Liver (tissue), 9 donors: ENCODE measurements around the gene EIF4B. TPM values are rescaled to one million over a fixed set of nuclear protein-coding genes. Genes with fewer than 3 reads are reported as not detected.

ENCODE experiments used
- DNase-seq: peaks from one replicate; pipeline ENCODE4 v3.0.0-alpha.2; 2017; ENCODE audit warnings: low spot score
- H3K27ac ChIP-seq, 2 donors: one replicate each; pipeline ENCODE4 v1.7.0; 2013; ENCODE audit warnings: inconsistent platforms in 2 of 2, low read length in 2 of 2, control low read depth in 1 of 2, low read depth in 1 of 2, mild to moderate bottlenecking in 1 of 2
- H3K27me3 ChIP-seq, 4 donors: one replicate each; pipeline versions ENCODE4 v1.6.1 to v1.7.0; 2013; ENCODE audit warnings: low read length in 3 of 4, inconsistent platforms in 1 of 4, mild to moderate bottlenecking in 1 of 4, moderate library complexity in 1 of 4; ENCODE audit not compliant: control insufficient read depth in 4 of 4, insufficient read depth in 4 of 4
- H3K36me3 ChIP-seq, 4 donors: one replicate each; pipeline versions ENCODE4 v1.6.1 to v1.7.0; 2013; ENCODE audit warnings: low read length in 3 of 4, mild to moderate bottlenecking in 3 of 4, low read depth in 1 of 4, moderate library complexity in 1 of 4; ENCODE audit not compliant: control insufficient read depth in 4 of 4, insufficient read depth in 3 of 4
- H3K4me1 ChIP-seq, 4 donors: one replicate each; pipeline versions ENCODE4 v1.6.1 to v1.7.0; 2013; ENCODE audit warnings: low read length in 3 of 4, mild to moderate bottlenecking in 3 of 4, moderate library complexity in 1 of 4; ENCODE audit not compliant: control insufficient read depth in 4 of 4, insufficient read depth in 4 of 4
- H3K4me3 ChIP-seq, 3 donors: one replicate each; pipeline versions ENCODE4 v1.6.1 to v1.7.0; 2013; ENCODE audit warnings: low read length in 3 of 3, control low read depth in 1 of 3, low read depth in 1 of 3, mild to moderate bottlenecking in 1 of 3
- H3K9ac ChIP-seq, 2 donors: one replicate each; pipeline ENCODE4 v1.7.0; 2013; ENCODE audit warnings: low read length in 2 of 2, mild to moderate bottlenecking in 2 of 2, moderate library complexity in 2 of 2, control low read depth in 1 of 2, low read depth in 1 of 2
- H3K9me3 ChIP-seq, 4 donors: one replicate each; pipeline versions ENCODE4 v1.6.1 to v1.7.0; 2013; ENCODE audit warnings: low read length in 3 of 4; ENCODE audit not compliant: control insufficient read depth in 4 of 4
- EGR1 ChIP-seq, 2 donors: IDR thresholded peaks; 2 replicates each; pipeline ENCODE4 v1.6.1; 2016 to 2018; ENCODE audit warnings: antibody characterized with exemption in 2 of 2, low read depth in 2 of 2
- FOXA1 ChIP-seq: IDR thresholded peaks from 2 replicates; pipeline ENCODE4 v1.6.1; 2016; ENCODE audit warnings: antibody characterized with exemption
- FOXA2 ChIP-seq: IDR thresholded peaks from 2 replicates; pipeline ENCODE4 v1.6.1; 2016; ENCODE audit warnings: antibody characterized with exemption
- GABPA ChIP-seq, 2 donors: IDR thresholded peaks in 1 of 2; conservative IDR thresholded peaks in 1 of 2; 2 replicates each; pipeline ENCODE4 v1.6.1; 2016; ENCODE audit warnings: antibody characterized with exemption in 2 of 2, mild to moderate bottlenecking in 1 of 2, moderate library complexity in 1 of 2
- HNF4A ChIP-seq, 2 donors: conservative IDR thresholded peaks; 2 replicates each; pipeline ENCODE4 v1.6.1; 2016; ENCODE audit warnings: antibody characterized with exemption in 2 of 2, mild to moderate bottlenecking in 2 of 2
- HNF4G ChIP-seq: IDR thresholded peaks from 2 replicates; pipeline ENCODE4 v1.6.1; 2016; ENCODE audit warnings: antibody characterized with exemption
- JUND ChIP-seq, 2 donors: IDR thresholded peaks; 2 replicates each; pipeline ENCODE4 v1.6.1; 2016; ENCODE audit warnings: antibody characterized with exemption in 2 of 2
- NR2F2 ChIP-seq: IDR thresholded peaks from 2 replicates; pipeline ENCODE4 v1.6.1; 2016; ENCODE audit warnings: antibody characterized with exemption
- RAD21 ChIP-seq, 2 donors: IDR thresholded peaks; 2 replicates each; pipeline ENCODE4 v1.6.1; 2016; ENCODE audit warnings: antibody characterized with exemption in 2 of 2, mild to moderate bottlenecking in 2 of 2
- RXRA ChIP-seq, 2 donors: IDR thresholded peaks; 2 replicates each; pipeline ENCODE4 v1.6.1; 2017 to 2018; ENCODE audit warnings: antibody characterized with exemption in 2 of 2, mild to moderate bottlenecking in 1 of 2
- SP1 ChIP-seq: IDR thresholded peaks from 2 replicates; pipeline ENCODE4 v1.6.1; 2018; ENCODE audit warnings: antibody characterized with exemption, mild to moderate bottlenecking
- YY1 ChIP-seq: IDR thresholded peaks from 2 replicates; pipeline ENCODE4 v1.6.1; 2016; ENCODE audit warnings: antibody characterized with exemption, mild to moderate bottlenecking
- WGBS: extraction: QIAGEN DNeasy Blood & Tissue Kit; methylation state at CpG from one replicate; pipeline ENCODE4 v1.1.7; 2013; 5-methylcytosine and 5-hydroxymethylcytosine counted together
- polyA plus RNA-seq, 2 donors: library from polyadenylated mRNA; stranded (reverse) in 1 of 2; unstranded in 1 of 2; fragments of 200-250 nt in 1 of 2; fragments of >200 nt in 1 of 2; fragmentation: Nextera tagmentation in 1 of 2; extraction: Ambion mirVana in 1 of 2; gene quantifications; one replicate each; pipeline versions ENCODE4 v1.2.1 to v1.2.3, GENCODE V29; 2013 to 2015
- total RNA-seq, 2 donors: library from RNA; depleted of rRNA; stranded (reverse); fragments of >200 nt; gene quantifications; one replicate each; pipeline ENCODE4 v1.2.3, GENCODE V29; 2014
- TF ChIP-seq, protein P1 (sequence below): IDR thresholded peaks from 2 replicates; pipeline ENCODE4 v1.6.1; 2016; ENCODE audit warnings: antibody characterized with exemption, mild to moderate bottlenecking
- TF ChIP-seq, protein P2 (sequence below): IDR thresholded peaks from 2 replicates; pipeline ENCODE4 v1.6.1; 2016; ENCODE audit warnings: antibody characterized with exemption
- TF ChIP-seq, protein P3 (sequence below): fragments of 150-350 bp; IDR thresholded peaks from 2 replicates; pipeline ENCODE4 v1.5.1; 2017; ENCODE audit warnings: improper control_type of control experiment, low read depth, low read length; ENCODE audit not compliant: missing input control
- TF ChIP-seq, protein P4 (sequence below): IDR thresholded peaks from 2 replicates; pipeline ENCODE4 v1.6.1; 2016; ENCODE audit warnings: antibody characterized with exemption
- donor health status: healthy.
- donor health status: healthy.
- donor health status: healthy.
- donor health status: healthy.
- donor health status: healthy.

EIF4B gene
- total and polyA plus RNA-seq, 4 donors = 32.1 to 273 (median 169) TPM

DNA sequence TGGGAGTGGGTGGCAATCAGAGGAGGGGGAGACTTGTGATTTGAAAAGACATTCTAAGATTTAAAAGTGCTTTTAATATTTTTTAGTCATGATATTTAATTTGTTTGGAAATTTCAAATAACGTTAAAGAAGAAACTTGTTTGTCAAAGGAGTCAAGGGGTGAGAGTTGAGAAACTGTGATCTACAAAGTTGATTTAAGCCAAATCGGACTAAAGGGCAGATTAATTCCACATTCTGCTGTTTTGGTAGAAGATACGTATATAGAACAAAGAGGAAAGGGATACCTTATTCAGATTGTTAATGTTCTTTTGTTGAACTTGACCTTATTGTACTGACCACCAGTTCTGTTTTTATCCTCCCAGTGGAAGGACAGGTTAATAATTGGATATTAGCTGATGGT, 6.7 kb downstream of the EIF4B start:
- Histone ChIP-seq H3K4me3 (no peak overlapping the region), H3K27ac (peak overlapping the region; percentile 43 to 44), H3K9ac (peak overlapping the region in 1 of 2 donors; percentile 27), H3K9me3 (no peaks in the 10 kb centered on the region), H3K4me1 (peaks cover 16 to 64% (median 54%) of the 10 kb centered on the region in 4 donors), H3K27me3 (no peaks in the 10 kb centered on the region), H3K36me3 (peaks cover 1 to 18% (median 8%) of the 10 kb centered on the region in 4 donors)
- WGBS = 37% methylated on average over 3 of the region's 3 CpGs
- DNase-seq = no peak
- TF ChIP-seq FOXA2 (no peak), EGR1 (IDR thresholded peaks at IDR 0.05; ENCODE audit: low read depth in 2 of 2) (no peak), JUND (IDR thresholded peaks at IDR 0.05) (no peak), RXRA (IDR thresholded peaks at IDR 0.05) (peak; percentile 38 to 67), GABPA (IDR thresholded peaks at IDR 0.05 in 1 of 2, conservative IDR thresholded peaks at IDR 0.05 in 1 of 2) (no peak), YY1 (no peak), FOXA1 (peak; percentile 14), SP1 (peak; percentile 65), RAD21 (IDR thresholded peaks at IDR 0.05) (no peak), HNF4A (conservative IDR thresholded peaks at IDR 0.05) (peak; percentile 44 to 57)
- TF ChIP-seq, protein P1, sequence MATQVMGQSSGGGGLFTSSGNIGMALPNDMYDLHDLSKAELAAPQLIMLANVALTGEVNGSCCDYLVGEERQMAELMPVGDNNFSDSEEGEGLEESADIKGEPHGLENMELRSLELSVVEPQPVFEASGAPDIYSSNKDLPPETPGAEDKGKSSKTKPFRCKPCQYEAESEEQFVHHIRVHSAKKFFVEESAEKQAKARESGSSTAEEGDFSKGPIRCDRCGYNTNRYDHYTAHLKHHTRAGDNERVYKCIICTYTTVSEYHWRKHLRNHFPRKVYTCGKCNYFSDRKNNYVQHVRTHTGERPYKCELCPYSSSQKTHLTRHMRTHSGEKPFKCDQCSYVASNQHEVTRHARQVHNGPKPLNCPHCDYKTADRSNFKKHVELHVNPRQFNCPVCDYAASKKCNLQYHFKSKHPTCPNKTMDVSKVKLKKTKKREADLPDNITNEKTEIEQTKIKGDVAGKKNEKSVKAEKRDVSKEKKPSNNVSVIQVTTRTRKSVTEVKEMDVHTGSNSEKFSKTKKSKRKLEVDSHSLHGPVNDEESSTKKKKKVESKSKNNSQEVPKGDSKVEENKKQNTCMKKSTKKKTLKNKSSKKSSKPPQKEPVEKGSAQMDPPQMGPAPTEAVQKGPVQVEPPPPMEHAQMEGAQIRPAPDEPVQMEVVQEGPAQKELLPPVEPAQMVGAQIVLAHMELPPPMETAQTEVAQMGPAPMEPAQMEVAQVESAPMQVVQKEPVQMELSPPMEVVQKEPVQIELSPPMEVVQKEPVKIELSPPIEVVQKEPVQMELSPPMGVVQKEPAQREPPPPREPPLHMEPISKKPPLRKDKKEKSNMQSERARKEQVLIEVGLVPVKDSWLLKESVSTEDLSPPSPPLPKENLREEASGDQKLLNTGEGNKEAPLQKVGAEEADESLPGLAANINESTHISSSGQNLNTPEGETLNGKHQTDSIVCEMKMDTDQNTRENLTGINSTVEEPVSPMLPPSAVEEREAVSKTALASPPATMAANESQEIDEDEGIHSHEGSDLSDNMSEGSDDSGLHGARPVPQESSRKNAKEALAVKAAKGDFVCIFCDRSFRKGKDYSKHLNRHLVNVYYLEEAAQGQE = peak; percentile 23
- TF ChIP-seq, protein P2, sequence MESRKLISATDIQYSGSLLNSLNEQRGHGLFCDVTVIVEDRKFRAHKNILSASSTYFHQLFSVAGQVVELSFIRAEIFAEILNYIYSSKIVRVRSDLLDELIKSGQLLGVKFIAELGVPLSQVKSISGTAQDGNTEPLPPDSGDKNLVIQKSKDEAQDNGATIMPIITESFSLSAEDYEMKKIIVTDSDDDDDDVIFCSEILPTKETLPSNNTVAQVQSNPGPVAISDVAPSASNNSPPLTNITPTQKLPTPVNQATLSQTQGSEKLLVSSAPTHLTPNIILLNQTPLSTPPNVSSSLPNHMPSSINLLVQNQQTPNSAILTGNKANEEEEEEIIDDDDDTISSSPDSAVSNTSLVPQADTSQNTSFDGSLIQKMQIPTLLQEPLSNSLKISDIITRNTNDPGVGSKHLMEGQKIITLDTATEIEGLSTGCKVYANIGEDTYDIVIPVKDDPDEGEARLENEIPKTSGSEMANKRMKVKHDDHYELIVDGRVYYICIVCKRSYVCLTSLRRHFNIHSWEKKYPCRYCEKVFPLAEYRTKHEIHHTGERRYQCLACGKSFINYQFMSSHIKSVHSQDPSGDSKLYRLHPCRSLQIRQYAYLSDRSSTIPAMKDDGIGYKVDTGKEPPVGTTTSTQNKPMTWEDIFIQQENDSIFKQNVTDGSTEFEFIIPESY = no peak
- TF ChIP-seq, protein P3, sequence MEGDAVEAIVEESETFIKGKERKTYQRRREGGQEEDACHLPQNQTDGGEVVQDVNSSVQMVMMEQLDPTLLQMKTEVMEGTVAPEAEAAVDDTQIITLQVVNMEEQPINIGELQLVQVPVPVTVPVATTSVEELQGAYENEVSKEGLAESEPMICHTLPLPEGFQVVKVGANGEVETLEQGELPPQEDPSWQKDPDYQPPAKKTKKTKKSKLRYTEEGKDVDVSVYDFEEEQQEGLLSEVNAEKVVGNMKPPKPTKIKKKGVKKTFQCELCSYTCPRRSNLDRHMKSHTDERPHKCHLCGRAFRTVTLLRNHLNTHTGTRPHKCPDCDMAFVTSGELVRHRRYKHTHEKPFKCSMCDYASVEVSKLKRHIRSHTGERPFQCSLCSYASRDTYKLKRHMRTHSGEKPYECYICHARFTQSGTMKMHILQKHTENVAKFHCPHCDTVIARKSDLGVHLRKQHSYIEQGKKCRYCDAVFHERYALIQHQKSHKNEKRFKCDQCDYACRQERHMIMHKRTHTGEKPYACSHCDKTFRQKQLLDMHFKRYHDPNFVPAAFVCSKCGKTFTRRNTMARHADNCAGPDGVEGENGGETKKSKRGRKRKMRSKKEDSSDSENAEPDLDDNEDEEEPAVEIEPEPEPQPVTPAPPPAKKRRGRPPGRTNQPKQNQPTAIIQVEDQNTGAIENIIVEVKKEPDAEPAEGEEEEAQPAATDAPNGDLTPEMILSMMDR = no peak

DNA sequence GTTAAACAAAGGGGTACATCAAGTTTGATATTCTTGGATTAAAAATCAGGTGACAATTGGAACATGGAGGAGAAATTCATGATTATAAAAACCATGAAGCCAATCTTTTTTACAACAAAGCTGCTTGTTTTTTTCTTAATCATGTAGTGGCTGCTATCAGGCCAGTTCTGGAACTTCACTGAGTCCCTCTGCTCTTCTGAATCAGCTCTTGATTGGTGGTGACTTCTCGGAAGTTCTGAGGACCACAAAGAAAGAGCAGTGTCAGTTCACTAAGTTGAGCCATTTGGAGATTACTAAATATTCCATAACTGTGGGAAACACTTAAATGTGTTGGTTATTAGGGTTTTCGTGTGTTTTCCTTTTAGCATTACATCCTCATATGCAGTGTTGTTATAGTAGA, 8.5 kb downstream of the EIF4B start:
- no peak for DNase-seq
- Histone ChIP-seq H3K9me3 (no peaks in the 10 kb centered on the region), H3K4me3 (no peak overlapping the region), H3K27me3 (no peaks in the 10 kb centered on the region), H3K36me3 (peaks cover 1 to 32% (median 16%) of the 10 kb centered on the region in 4 donors), H3K9ac (no peak overlapping the region), H3K27ac (no peak overlapping the region), H3K4me1 (peaks cover 11 to 47% (median 38%) of the 10 kb centered on the region in 4 donors)
- WGBS = 92% methylated on average over 2 of the region's 2 CpGs
- TF ChIP-seq, protein P1 = no peak
- TF ChIP-seq JUND (IDR thresholded peaks at IDR 0.05) (no peak), FOXA2 (no peak), RAD21 (IDR thresholded peaks at IDR 0.05) (no peak), NR2F2 (no peak), GABPA (IDR thresholded peaks at IDR 0.05 in 1 of 2, conservative IDR thresholded peaks at IDR 0.05 in 1 of 2) (no peak), RXRA (IDR thresholded peaks at IDR 0.05) (no peak), FOXA1 (no peak), SP1 (no peak), HNF4G (no peak)
- TF ChIP-seq, protein P3 = no peak
- TF ChIP-seq, protein P4, sequence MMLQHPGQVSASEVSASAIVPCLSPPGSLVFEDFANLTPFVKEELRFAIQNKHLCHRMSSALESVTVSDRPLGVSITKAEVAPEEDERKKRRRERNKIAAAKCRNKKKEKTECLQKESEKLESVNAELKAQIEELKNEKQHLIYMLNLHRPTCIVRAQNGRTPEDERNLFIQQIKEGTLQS = no peak
